Measurements from ENCODE around the gene TMEM184A. TPM values are rescaled to one million over a fixed set of nuclear protein-coding genes. Genes with fewer than 3 reads are reported as not detected.

The TMEM184A gene
- total and polyA plus RNA-seq, 2 of the 13 experiments (the other 11 are each of a cell fraction or from before 2014, with no cell fraction given), result 9.5 to 20.4 TPM

DNA sequence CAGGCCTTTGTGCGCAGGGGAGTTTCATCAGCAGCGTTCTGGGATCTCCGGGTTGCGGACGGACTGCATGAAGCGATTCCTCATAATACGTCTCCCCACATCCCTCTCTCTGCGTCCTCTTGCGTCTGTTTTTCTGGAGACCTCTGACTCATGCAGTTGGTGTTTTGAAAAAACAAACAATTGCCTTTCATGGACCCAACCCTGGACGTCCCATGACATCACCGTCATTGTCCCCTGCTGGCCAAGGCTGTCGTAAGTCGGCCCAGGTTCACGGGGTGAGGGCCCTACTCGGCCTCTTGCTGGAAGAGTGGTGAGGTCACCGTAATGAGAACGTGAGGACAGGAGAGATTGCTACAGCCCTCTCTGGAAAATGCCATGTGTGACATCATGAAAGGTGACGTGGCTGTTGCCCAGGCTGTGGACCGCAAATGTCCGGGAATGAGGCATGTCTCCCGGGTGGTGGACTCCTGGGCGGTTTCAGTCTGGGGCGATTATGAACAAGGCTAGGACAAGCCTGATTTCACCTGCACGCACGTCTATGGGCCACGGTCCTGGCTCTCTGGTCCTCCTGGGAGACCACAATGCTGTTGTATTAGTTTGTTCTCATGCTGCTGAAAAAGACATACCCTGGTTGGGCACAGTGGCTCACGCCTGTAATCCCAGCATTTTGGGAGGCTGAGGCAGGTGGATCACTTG is 35.3 kb downstream of the TMEM184A start (continued):
- TF ChIP-seq, protein P1, sequence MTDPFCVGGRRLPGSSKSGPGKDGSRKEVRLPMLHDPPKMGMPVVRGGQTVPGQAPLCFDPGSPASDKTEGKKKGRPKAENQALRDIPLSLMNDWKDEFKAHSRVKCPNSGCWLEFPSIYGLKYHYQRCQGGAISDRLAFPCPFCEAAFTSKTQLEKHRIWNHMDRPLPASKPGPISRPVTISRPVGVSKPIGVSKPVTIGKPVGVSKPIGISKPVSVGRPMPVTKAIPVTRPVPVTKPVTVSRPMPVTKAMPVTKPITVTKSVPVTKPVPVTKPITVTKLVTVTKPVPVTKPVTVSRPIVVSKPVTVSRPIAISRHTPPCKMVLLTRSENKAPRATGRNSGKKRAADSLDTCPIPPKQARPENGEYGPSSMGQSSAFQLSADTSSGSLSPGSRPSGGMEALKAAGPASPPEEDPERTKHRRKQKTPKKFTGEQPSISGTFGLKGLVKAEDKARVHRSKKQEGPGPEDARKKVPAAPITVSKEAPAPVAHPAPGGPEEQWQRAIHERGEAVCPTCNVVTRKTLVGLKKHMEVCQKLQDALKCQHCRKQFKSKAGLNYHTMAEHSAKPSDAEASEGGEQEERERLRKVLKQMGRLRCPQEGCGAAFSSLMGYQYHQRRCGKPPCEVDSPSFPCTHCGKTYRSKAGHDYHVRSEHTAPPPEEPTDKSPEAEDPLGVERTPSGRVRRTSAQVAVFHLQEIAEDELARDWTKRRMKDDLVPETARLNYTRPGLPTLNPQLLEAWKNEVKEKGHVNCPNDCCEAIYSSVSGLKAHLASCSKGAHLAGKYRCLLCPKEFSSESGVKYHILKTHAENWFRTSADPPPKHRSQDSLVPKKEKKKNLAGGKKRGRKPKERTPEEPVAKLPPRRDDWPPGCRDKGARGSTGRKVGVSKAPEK (CRISPR knock-in tag; IDR thresholded peaks at IDR 0.05; ENCODE audit: borderline replicate concordance), result no peak
- TF ChIP-seq, protein P2, sequence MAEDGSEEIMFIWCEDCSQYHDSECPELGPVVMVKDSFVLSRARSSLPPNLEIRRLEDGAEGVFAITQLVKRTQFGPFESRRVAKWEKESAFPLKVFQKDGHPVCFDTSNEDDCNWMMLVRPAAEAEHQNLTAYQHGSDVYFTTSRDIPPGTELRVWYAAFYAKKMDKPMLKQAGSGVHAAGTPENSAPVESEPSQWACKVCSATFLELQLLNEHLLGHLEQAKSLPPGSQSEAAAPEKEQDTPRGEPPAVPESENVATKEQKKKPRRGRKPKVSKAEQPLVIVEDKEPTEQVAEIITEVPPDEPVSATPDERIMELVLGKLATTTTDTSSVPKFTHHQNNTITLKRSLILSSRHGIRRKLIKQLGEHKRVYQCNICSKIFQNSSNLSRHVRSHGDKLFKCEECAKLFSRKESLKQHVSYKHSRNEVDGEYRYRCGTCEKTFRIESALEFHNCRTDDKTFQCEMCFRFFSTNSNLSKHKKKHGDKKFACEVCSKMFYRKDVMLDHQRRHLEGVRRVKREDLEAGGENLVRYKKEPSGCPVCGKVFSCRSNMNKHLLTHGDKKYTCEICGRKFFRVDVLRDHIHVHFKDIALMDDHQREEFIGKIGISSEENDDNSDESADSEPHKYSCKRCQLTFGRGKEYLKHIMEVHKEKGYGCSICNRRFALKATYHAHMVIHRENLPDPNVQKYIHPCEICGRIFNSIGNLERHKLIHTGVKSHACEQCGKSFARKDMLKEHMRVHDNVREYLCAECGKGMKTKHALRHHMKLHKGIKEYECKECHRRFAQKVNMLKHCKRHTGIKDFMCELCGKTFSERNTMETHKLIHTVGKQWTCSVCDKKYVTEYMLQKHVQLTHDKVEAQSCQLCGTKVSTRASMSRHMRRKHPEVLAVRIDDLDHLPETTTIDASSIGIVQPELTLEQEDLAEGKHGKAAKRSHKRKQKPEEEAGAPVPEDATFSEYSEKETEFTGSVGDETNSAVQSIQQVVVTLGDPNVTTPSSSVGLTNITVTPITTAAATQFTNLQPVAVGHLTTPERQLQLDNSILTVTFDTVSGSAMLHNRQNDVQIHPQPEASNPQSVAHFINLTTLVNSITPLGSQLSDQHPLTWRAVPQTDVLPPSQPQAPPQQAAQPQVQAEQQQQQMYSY (CRISPR knock-in tag; IDR thresholded peaks at IDR 0.05), result no peak
- TF ChIP-seq CBX5 (CRISPR knock-in tag; IDR thresholded peaks at IDR 0.05; ENCODE audit: borderline replicate concordance) (peak; percentile 21; the same call in 1 of the 2 replicates), KDM6A (CRISPR knock-in tag; IDR thresholded peaks at IDR 0.05; ENCODE audit: low read depth) (0 out of 2 replicates have a peak, but pooled peaks have one; percentile 4), ZNF556 (CRISPR knock-in tag; IDR thresholded peaks at IDR 0.05; ENCODE audit: borderline replicate concordance) (peak; percentile 50; the same call in 1 of the 2 replicates), ZSCAN25 (CRISPR knock-in tag; IDR thresholded peaks at IDR 0.05) (no peak), HNF4A (CRISPR knock-in tag; IDR thresholded peaks at IDR 0.05) (peak; percentile 4; the same call in 1 of the 2 replicates), ZNF773 (CRISPR knock-in tag; IDR thresholded peaks at IDR 0.05; ENCODE audit: borderline replicate concordance) (no peak), ZNF274 (CRISPR knock-in tag; IDR thresholded peaks at IDR 0.05) (no peak), TBX2 (CRISPR knock-in tag; IDR thresholded peaks at IDR 0.05; ENCODE audit: borderline replicate concordance) (no peak), ZC3H13 (CRISPR knock-in tag; IDR thresholded peaks at IDR 0.05) (0 out of 2 replicates have a peak, but pooled peaks have one; percentile 44), SP4 (CRISPR knock-in tag; IDR thresholded peaks at IDR 0.05) (no peak), PLRG1 (conservative IDR thresholded peaks at IDR 0.05) (no peak), SETDB1 (CRISPR knock-in tag; IDR thresholded peaks at IDR 0.05; ENCODE audit: borderline replicate concordance) (no peak), ZNF17 (CRISPR knock-in tag; IDR thresholded peaks at IDR 0.05) (no peak), KDM4B (CRISPR knock-in tag; IDR thresholded peaks at IDR 0.05) (peak; percentile 71; the same call in 1 of the 2 replicates), LCORL (IDR thresholded peaks at IDR 0.05) (no peak), LCORL (CRISPR knock-in tag; IDR thresholded peaks at IDR 0.05) (peak; percentile 73; the same call in 1 of the 2 replicates), PITX1 (CRISPR knock-in tag; IDR thresholded peaks at IDR 0.05) (no peak; the same call in 1 of the 2 replicates), NFIC (IDR thresholded peaks at IDR 0.05; ENCODE audit: low read length) (no peak), ZNF329 (CRISPR knock-in tag; IDR thresholded peaks at IDR 0.05; ENCODE audit: low read depth) (no peak), SSRP1 (CRISPR knock-in tag; IDR thresholded peaks at IDR 0.05) (no peak), PPARG (CRISPR knock-in tag; conservative IDR thresholded peaks at IDR 0.05) (peak; percentile 24; the same call in 1 of the 2 replicates), ZNF777 (CRISPR knock-in tag; IDR thresholded peaks at IDR 0.05) (0 out of 2 replicates have a peak, but pooled peaks have one; percentile 49)
- TF ChIP-seq, protein P3, sequence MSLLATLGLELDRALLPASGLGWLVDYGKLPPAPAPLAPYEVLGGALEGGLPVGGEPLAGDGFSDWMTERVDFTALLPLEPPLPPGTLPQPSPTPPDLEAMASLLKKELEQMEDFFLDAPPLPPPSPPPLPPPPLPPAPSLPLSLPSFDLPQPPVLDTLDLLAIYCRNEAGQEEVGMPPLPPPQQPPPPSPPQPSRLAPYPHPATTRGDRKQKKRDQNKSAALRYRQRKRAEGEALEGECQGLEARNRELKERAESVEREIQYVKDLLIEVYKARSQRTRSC (CRISPR knock-in tag; IDR thresholded peaks at IDR 0.05; ENCODE audit: low read depth), result no peak

All from HepG2 (cell line).